Measurements from ENCODE around the gene NTM. TPM values are rescaled to one million over a fixed set of nuclear protein-coding genes. Genes with fewer than 3 reads are reported as not detected.

NTM gene
- total and polyA plus RNA-seq, 9 donors, result 0.16 to 8.5 (median 0.55) TPM; not detected in 3

DNA sequence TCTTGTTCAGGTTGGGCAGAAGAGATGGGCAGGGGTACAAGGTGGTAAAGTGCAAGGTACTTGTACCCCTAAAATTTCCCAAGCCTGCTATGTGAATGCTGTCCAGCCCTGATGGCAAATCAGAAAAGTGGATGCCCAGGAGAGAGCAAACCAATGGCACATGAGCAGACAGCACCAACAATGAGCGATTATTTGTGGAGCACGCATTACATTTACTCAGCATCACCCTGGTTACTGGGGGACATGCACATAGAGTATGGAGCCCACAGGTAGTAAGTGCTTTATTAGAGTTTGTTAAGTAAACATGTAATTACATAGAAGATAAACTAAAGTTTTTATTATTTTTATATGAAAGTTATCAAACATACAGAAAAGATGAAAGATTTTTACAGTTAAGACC, 165.7 kb downstream of the NTM start:
- Histone ChIP-seq H3K4me1 (ENCODE audit: insufficient read depth) (no peaks in the 10 kb centered on the region), H3K4me3 (no peak overlapping the region), H3K36me3 (no peaks in the 10 kb centered on the region), H3K9me3 (no peaks in the 10 kb centered on the region), H3K27ac (no peak overlapping the region), H3K27me3 (no peaks in the 10 kb centered on the region)
- 93 to 98% (median 96%) methylated on average over 2 of the region's 2 CpGs for WGBS, 3 donors
- no peak for TF ChIP-seq EP300 (IDR thresholded peaks at IDR 0.05)
- TF ChIP-seq CTCF (IDR thresholded peaks at IDR 0.05), result no peak
- no peak for TF ChIP-seq POLR2A (IDR thresholded peaks at IDR 0.05)
- intact Hi-C loops (cut with DNase I), result no loop called here
- DNase-seq, result no peak

DNA sequence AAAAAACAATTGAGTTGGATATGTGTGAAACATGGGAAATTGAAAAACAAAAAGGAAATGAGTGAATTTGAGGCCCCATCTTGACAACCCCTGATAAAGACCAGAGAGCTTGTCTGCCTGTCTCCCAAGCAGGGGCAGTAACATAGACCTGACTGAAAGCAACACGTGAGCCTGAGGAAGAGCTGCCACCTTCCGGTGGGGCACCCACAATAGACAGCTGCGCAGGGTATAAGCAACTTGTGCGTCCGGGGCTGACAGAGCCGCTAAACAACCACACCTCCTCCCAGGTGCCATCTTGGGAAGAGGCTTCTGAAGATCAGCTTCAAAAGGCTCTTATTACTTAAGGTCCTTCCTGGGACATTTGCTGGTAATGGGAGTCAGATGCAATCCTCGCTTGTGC, 166.8 kb downstream of the NTM start:
- TF ChIP-seq POLR2A (IDR thresholded peaks at IDR 0.05) (no peak), CTCF (IDR thresholded peaks at IDR 0.05) (no peak), EP300 (IDR thresholded peaks at IDR 0.05) (no peak)
- intact Hi-C loops (cut with DNase I), result no loop called here
- H3K27me3 ChIP-seq, result no peaks in the 10 kb centered on the region
- 89 to 91% (median 91%) methylated on average over 7 of the region's 7 CpGs for WGBS, 3 donors
- DNase-seq, result no peak
- H3K4me1 ChIP-seq (ENCODE audit: insufficient read depth), result no peaks in the 10 kb centered on the region
- H3K9me3 ChIP-seq, result no peaks in the 10 kb centered on the region
- no peak overlapping the region for H3K4me3 ChIP-seq
- no peak overlapping the region for H3K27ac ChIP-seq
- H3K36me3 ChIP-seq, result no peaks in the 10 kb centered on the region

GRCh38 chr11:131537748-131538147, 167.3 kb downstream of the NTM start:
- H3K27ac ChIP-seq, result no peak overlapping the region
- no peaks in the 10 kb centered on the region for H3K4me1 ChIP-seq (ENCODE audit: insufficient read depth)
- H3K27me3 ChIP-seq, result no peaks in the 10 kb centered on the region
- intact Hi-C loops (cut with DNase I), result no loop called here
- no peak overlapping the region for H3K4me3 ChIP-seq
- WGBS, 3 donors, result 20 to 40% (median 27%) methylated on average over 6 of the region's 6 CpGs
- TF ChIP-seq CTCF (IDR thresholded peaks at IDR 0.05), result no peak
- DNase-seq, result no peak
- H3K9me3 ChIP-seq, result no peaks in the 10 kb centered on the region
- no peaks in the 10 kb centered on the region for H3K36me3 ChIP-seq

GRCh38 chr11:131538322-131538721, 167.9 kb downstream of the NTM start:
- H3K4me3 ChIP-seq, result no peak overlapping the region
- intact Hi-C loops (cut with DNase I), result no loop called here
- H3K27ac ChIP-seq, result no peak overlapping the region
- no peaks in the 10 kb centered on the region for H3K36me3 ChIP-seq
- 55 to 57% (median 56%) methylated on average over 6 of the region's 6 CpGs for WGBS, 3 donors
- TF ChIP-seq POLR2A (IDR thresholded peaks at IDR 0.05) (no peak), CTCF (IDR thresholded peaks at IDR 0.05) (no peak), EP300 (IDR thresholded peaks at IDR 0.05) (no peak)
- H3K9me3 ChIP-seq, result no peaks in the 10 kb centered on the region
- no peak for DNase-seq
- H3K27me3 ChIP-seq, result no peaks in the 10 kb centered on the region
- H3K4me1 ChIP-seq (ENCODE audit: insufficient read depth), result no peaks in the 10 kb centered on the region

DNA sequence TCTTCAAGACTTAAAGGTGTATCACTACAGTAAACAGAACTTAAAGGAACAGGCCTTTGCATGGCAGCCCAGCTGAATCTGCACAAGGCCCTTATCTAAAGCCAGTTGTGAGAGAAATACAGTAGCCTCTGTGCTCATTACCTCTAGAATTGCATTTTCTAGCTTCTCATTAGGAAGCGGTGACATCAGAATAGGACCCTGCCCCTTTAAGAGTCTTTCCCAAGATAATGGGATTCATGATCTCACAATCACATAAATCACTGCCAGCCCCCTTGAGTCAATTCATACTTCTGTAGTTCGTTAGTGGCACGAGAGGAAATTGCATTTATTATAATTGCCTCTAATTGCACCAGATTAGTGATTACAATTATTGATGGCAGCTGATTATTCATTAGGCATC, 170.3 kb downstream of the NTM start:
- intact Hi-C loops (cut with DNase I), result no loop called here
- Histone ChIP-seq H3K4me3 (no peak overlapping the region), H3K9me3 (no peaks in the 10 kb centered on the region), H3K27ac (no peak overlapping the region), H3K27me3 (no peaks in the 10 kb centered on the region), H3K36me3 (no peaks in the 10 kb centered on the region), H3K4me1 (ENCODE audit: insufficient read depth) (no peaks in the 10 kb centered on the region)
- no peak for DNase-seq
- WGBS, 3 donors, result 73 to 81% (median 79%) methylated on average over 3 of the region's 3 CpGs
- TF ChIP-seq POLR2A (IDR thresholded peaks at IDR 0.05), result no peak
- no peak for TF ChIP-seq EP300 (IDR thresholded peaks at IDR 0.05)
- no peak for TF ChIP-seq CTCF (IDR thresholded peaks at IDR 0.05)
